Measurements from ENCODE around the gene SDCBP2. TPM values are rescaled to one million over a fixed set of nuclear protein-coding genes. Genes with fewer than 3 reads are reported as not detected.

Gene SDCBP2
- total and polyA plus RNA-seq, 2 donors from 2014 or later = 10.3 to 18.3 TPM

GRCh38 chr20:1312308-1312707 is 16.6 kb downstream of the SDCBP2 start:
- intact Hi-C loops (cut with DNase I) = loop anchor here (5.0 kb wide), 1 partner anchor 125 kb away; no protein-coding TSS in a partner anchor
- DNase-seq = no peak
- Histone ChIP-seq H3K4me3 (ENCODE audit: low read length in 3 of 3) (no peak overlapping the region), H3K27ac (ENCODE audit: low read depth in 2 of 2, low read length in 2 of 2) (no peak overlapping the region), H3K27me3 (ENCODE audit: control insufficient read depth, insufficient read depth, low read length) (no peaks in the 10 kb centered on the region), H3K9ac (ENCODE audit: low read length in 3 of 3) (no peak overlapping the region), H3K4me1 (ENCODE audit: control insufficient read depth in 2 of 3, insufficient read depth in 2 of 3, low read depth in 1 of 3, low read length in 3 of 3) (no peaks in the 10 kb centered on the region), H3K9me3 (ENCODE audit: control insufficient read depth in 2 of 3, insufficient read depth in 1 of 3, low read length in 3 of 3) (no peaks in the 10 kb centered on the region), H3K36me3 (ENCODE audit: control insufficient read depth in 2 of 3, insufficient read depth in 3 of 3, low read length in 3 of 3) (no peaks in the 10 kb centered on the region)
- no peak for TF ChIP-seq CTCF (IDR thresholded peaks at IDR 0.05; ENCODE audit: borderline replicate concordance, extremely low read depth, insufficient read depth)
- FAIRE-seq = no peak

GRCh38 chr20:1310506-1311190 is 18.3 kb downstream of the SDCBP2 start:
- intact Hi-C loops (cut with DNase I) = loop anchor here (5.0 kb wide), 1 partner anchor 127 kb away; no protein-coding TSS in a partner anchor
- no peaks in the 10 kb centered on the region for H3K36me3 ChIP-seq (ENCODE audit: control insufficient read depth in 2 of 3, insufficient read depth in 3 of 3, low read length in 3 of 3)
- no peak for FAIRE-seq
- H3K9me3 ChIP-seq (ENCODE audit: control insufficient read depth in 2 of 3, insufficient read depth in 1 of 3, low read length in 3 of 3) = no peaks in the 10 kb centered on the region
- no peak for DNase-seq
- no peaks in the 10 kb centered on the region for H3K27me3 ChIP-seq (ENCODE audit: control insufficient read depth, insufficient read depth, low read length)
- H3K4me3 ChIP-seq (ENCODE audit: low read length in 3 of 3) = no peak overlapping the region
- H3K9ac ChIP-seq (ENCODE audit: low read length in 3 of 3) = no peak overlapping the region
- no peaks in the 10 kb centered on the region for H3K4me1 ChIP-seq (ENCODE audit: control insufficient read depth in 2 of 3, insufficient read depth in 2 of 3, low read depth in 1 of 3, low read length in 3 of 3)
- H3K27ac ChIP-seq (ENCODE audit: low read depth in 2 of 2, low read length in 2 of 2) = no peak overlapping the region
- no peak for TF ChIP-seq CTCF (IDR thresholded peaks at IDR 0.05; ENCODE audit: borderline replicate concordance, extremely low read depth, insufficient read depth)

- H3K4me3 ChIP-seq (ENCODE audit: low read length in 3 of 3) = no peak overlapping the region
- intact Hi-C loops (cut with DNase I) = loop anchor here (5.0 kb wide), 1 partner anchor 127 kb away; no protein-coding TSS in a partner anchor
- no peaks in the 10 kb centered on the region for H3K9me3 ChIP-seq (ENCODE audit: control insufficient read depth in 2 of 3, insufficient read depth in 1 of 3, low read length in 3 of 3)
- no peaks in the 10 kb centered on the region for H3K4me1 ChIP-seq (ENCODE audit: control insufficient read depth in 2 of 3, insufficient read depth in 2 of 3, low read depth in 1 of 3, low read length in 3 of 3)
- no peak overlapping the region for H3K9ac ChIP-seq (ENCODE audit: low read length in 3 of 3)
- H3K27me3 ChIP-seq (ENCODE audit: control insufficient read depth, insufficient read depth, low read length) = no peaks in the 10 kb centered on the region
- H3K36me3 ChIP-seq (ENCODE audit: control insufficient read depth in 2 of 3, insufficient read depth in 3 of 3, low read length in 3 of 3) = no peaks in the 10 kb centered on the region
- DNase-seq (no peak), FAIRE-seq (no peak)
- TF ChIP-seq CTCF (IDR thresholded peaks at IDR 0.05; ENCODE audit: borderline replicate concordance, extremely low read depth, insufficient read depth) = no peak
- no peak overlapping the region for H3K27ac ChIP-seq (ENCODE audit: low read depth in 2 of 2, low read length in 2 of 2)
Observed at GRCh38 chr20:1310071-1310470, 18.9 kb downstream of the SDCBP2 start.

Data from kidney (tissue), 14 donors.